ENCODE data around the gene TBPL2. TPM values are rescaled to one million over a fixed set of nuclear protein-coding genes. Genes with fewer than 3 reads are reported as not detected.

The TBPL2 gene
- total and polyA plus RNA-seq, 2 of the 13 experiments (the other 11 are each of a cell fraction or from before 2014, with no cell fraction given): not detected

- ChIA-PET CTCF (ENCODE audit: low intra/inter-chr PET ratio, low total read pairs) (no interaction called here), POLR2A (no interaction called here)
- in situ Hi-C loops (cut with HindIII; ENCODE audit: extremely low pct_ligation_motif_present, low pct_unique_long_range_greater_than_20kb): no loop called here
Observed at GRCh38 chr14:55389330-55389729, 51.1 kb downstream of the TBPL2 start.

More at GRCh38 chr14:55389330-55389729, 51.1 kb downstream of the TBPL2 start:
- 95% methylated on average over 4 of the region's 4 CpGs for WGBS (ENCODE audit: low lambda C conversion rate)
- H3K9ac ChIP-seq (ENCODE audit: insufficient read depth, low read depth, low read length): no peak overlapping the region
- no peak overlapping the region for H3K4me2 ChIP-seq (ENCODE audit: low read depth, low read length)
- H3K4me1 ChIP-seq (ENCODE audit: insufficient read depth, low read length): no peaks in the 10 kb centered on the region
- DNase-seq (ENCODE audit: low spot score) (no peak), ATAC-seq (no peak), FAIRE-seq (no peak)
- H4K20me1 ChIP-seq (ENCODE audit: insufficient read depth, low read length): no peaks in the 10 kb centered on the region
- no peak overlapping the region for H3K27ac ChIP-seq (ENCODE audit: extremely low read length, insufficient read depth, low read length)
- no peaks in the 10 kb centered on the region for H3K9me3 ChIP-seq (ENCODE audit: low read length)
- no peak overlapping the region for H3K4me3 ChIP-seq (replicated peaks in 1 of 3; ENCODE audit: insufficient read depth in 1 of 3, low read depth in 2 of 3, low read length in 3 of 3)
- no peaks in the 10 kb centered on the region for H3K27me3 ChIP-seq (ENCODE audit: control insufficient read depth in 1 of 2, insufficient read depth in 2 of 2, low read length in 2 of 2)
- no peak overlapping the region for H2AFZ ChIP-seq (ENCODE audit: low read length)
- intact Hi-C loops (cut with micrococcal nuclease; ENCODE audit: unreplicated experiment): no loop called here
- peaks cover 8 to 54% of the 10 kb centered on the region in 2 experiments for H3K36me3 ChIP-seq (replicated peaks in 1 of 2; ENCODE audit: control insufficient read depth in 1 of 2, insufficient read depth in 2 of 2, low read length in 2 of 2)
- no peak for TF ChIP-seq CENPT (CRISPR knock-in tag; IDR thresholded peaks at IDR 0.05; ENCODE audit: low read depth)
- no peak for TF ChIP-seq KDM1A (CRISPR knock-in tag; IDR thresholded peaks at IDR 0.05)
- no peak for TF ChIP-seq SALL1 (CRISPR knock-in tag; IDR thresholded peaks at IDR 0.05)
- no peak for TF ChIP-seq ZNF546 (CRISPR knock-in tag; conservative IDR thresholded peaks at IDR 0.05)
- TF ChIP-seq ZNF577 (CRISPR knock-in tag; IDR thresholded peaks at IDR 0.05; ENCODE audit: borderline replicate concordance, low read depth): no peak
- no peak for TF ChIP-seq MAZ (IDR thresholded peaks at IDR 0.05; ENCODE audit: borderline replicate concordance, low read depth, low read length)
- no peak for TF ChIP-seq MAZ (CRISPR knock-in tag; IDR thresholded peaks at IDR 0.05; ENCODE audit: low read depth)
- TF ChIP-seq ZNF724P (CRISPR knock-in tag; IDR thresholded peaks at IDR 0.05; ENCODE audit: borderline replicate concordance): no peak
- TF ChIP-seq, protein P1, sequence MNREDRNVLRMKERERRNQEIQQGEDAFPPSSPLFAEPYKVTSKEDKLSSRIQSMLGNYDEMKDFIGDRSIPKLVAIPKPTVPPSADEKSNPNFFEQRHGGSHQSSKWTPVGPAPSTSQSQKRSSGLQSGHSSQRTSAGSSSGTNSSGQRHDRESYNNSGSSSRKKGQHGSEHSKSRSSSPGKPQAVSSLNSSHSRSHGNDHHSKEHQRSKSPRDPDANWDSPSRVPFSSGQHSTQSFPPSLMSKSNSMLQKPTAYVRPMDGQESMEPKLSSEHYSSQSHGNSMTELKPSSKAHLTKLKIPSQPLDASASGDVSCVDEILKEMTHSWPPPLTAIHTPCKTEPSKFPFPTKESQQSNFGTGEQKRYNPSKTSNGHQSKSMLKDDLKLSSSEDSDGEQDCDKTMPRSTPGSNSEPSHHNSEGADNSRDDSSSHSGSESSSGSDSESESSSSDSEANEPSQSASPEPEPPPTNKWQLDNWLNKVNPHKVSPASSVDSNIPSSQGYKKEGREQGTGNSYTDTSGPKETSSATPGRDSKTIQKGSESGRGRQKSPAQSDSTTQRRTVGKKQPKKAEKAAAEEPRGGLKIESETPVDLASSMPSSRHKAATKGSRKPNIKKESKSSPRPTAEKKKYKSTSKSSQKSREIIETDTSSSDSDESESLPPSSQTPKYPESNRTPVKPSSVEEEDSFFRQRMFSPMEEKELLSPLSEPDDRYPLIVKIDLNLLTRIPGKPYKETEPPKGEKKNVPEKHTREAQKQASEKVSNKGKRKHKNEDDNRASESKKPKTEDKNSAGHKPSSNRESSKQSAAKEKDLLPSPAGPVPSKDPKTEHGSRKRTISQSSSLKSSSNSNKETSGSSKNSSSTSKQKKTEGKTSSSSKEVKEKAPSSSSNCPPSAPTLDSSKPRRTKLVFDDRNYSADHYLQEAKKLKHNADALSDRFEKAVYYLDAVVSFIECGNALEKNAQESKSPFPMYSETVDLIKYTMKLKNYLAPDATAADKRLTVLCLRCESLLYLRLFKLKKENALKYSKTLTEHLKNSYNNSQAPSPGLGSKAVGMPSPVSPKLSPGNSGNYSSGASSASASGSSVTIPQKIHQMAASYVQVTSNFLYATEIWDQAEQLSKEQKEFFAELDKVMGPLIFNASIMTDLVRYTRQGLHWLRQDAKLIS (CRISPR knock-in tag; IDR thresholded peaks at IDR 0.05): no peak
- no peak for TF ChIP-seq YY1 (IDR thresholded peaks at IDR 0.05; ENCODE audit: insufficient read depth, insufficient replicate concordance, low read depth, low read length)
- no peak for TF ChIP-seq GMEB1 (CRISPR knock-in tag; IDR thresholded peaks at IDR 0.05; ENCODE audit: borderline replicate concordance)
- TF ChIP-seq YEATS2 (CRISPR knock-in tag; IDR thresholded peaks at IDR 0.05; ENCODE audit: borderline replicate concordance): no peak
- no peak for TF ChIP-seq CBX1 (IDR thresholded peaks at IDR 0.05; ENCODE audit: low read depth)
- no peak for TF ChIP-seq REXO4 (CRISPR knock-in tag; IDR thresholded peaks at IDR 0.05; ENCODE audit: borderline replicate concordance)
- TF ChIP-seq KLF9 (CRISPR knock-in tag; IDR thresholded peaks at IDR 0.05; ENCODE audit: low read depth): no peak
- no peak for TF ChIP-seq HDAC6 (IDR thresholded peaks at IDR 0.05; ENCODE audit: low read depth, low read length)
- H3K79me2 ChIP-seq (ENCODE audit: insufficient read depth, low read length): no peaks in the 10 kb centered on the region
- BruUV-seq (replicated peaks): no TSS peak

Measured in HepG2 (cell line).